DMS53 treated with DMSO at 0.1 percent for 48 hours (cell line): ENCODE data around the gene ZNF598.
"Not testable (repeated sequence)": the region's sequence is repeated elsewhere in the genome, so short reads cannot be mapped to it uniquely, and the experiment has no call there.

ENCODE experiments used
- DNase-seq: peaks from one replicate; lab custom pipeline; 2025; ENCODE audit not compliant: unreplicated experiment; lab: John Stamatoyannopoulos, UW

Gene ZNF598

GRCh38 chr16:2028620-2029220 is 19.1 kb upstream of the ZNF598 start:
- no peak for DNase-seq

- no peak for DNase-seq
Measured at GRCh38 chr16:2028146-2028545, 18.5 kb upstream of the ZNF598 start.

GRCh38 chr16:2027024-2028010 is 17.7 kb upstream of the ZNF598 start:
- DNase-seq = peak; percentile 10

- no peak for DNase-seq
Measured at GRCh38 chr16:2026461-2027023, 16.9 kb upstream of the ZNF598 start, which contains the start of gene NHERF2. Gene NHERF2 (plus strand): TSS chr16:2026902. CDS start chr16:2027006, 104 bp downstream.

GRCh38 chr16:2025878-2026460 is 16.3 kb upstream of the ZNF598 start:
- no peak for DNase-seq

- DNase-seq = no peak
Measured at GRCh38 chr16:2025251-2025650, 15.6 kb upstream of the ZNF598 start.

GRCh38 chr16:2024032-2024420 is 14.4 kb upstream of the ZNF598 start:
- DNase-seq = no peak

GRCh38 chr16:2023092-2024031 is 13.7 kb upstream of the ZNF598 start:
- DNase-seq = peak; percentile 67

- DNase-seq = no peak
Measured at GRCh38 chr16:2022723-2023091, 13.1 kb upstream of the ZNF598 start.

GRCh38 chr16:2019921-2020831 is 10.6 kb upstream of the ZNF598 start:
- DNase-seq = no peak

- DNase-seq = no peak
Measured at GRCh38 chr16:2019518-2019920, 9.9 kb upstream of the ZNF598 start, which contains the start of gene NPW. Gene NPW (plus strand): TSS chr16:2019785.

GRCh38 chr16:2016407-2016922 is 6.8 kb upstream of the ZNF598 start:
- DNase-seq = no peak

GRCh38 chr16:2015947-2016208 is 6.3 kb upstream of the ZNF598 start:
- no peak for DNase-seq

GRCh38 chr16:2015117-2015946 is 5.7 kb upstream of the ZNF598 start:
- DNase-seq = no peak

GRCh38 chr16:2013527-2013926 is 3.9 kb upstream of the ZNF598 start:
- DNase-seq = no peak

- not testable (repeated sequence) for DNase-seq
Measured at GRCh38 chr16:2011726-2012125, 2.1 kb upstream of the ZNF598 start.

- no peak for DNase-seq
Measured at GRCh38 chr16:2009164-2009711, 383 bp downstream of the ZNF598 start.

- DNase-seq = no peak
Measured at GRCh38 chr16:2008631-2009163, 924 bp downstream of the ZNF598 start.
